HEK293 (cell line): Measurements from ENCODE around the gene NDUFS2.

Experiments
- GLI4 ChIP-seq: fragments of 450-650 bp; formaldehyde crosslinking; IDR thresholded peaks from 2 replicates; pipeline ENCODE4 v1.5.1; 2016; ENCODE audit warnings: missing biosample characterization, missing genetic modification characterization
- GLIS2 ChIP-seq: fragments of 450-650 bp; formaldehyde crosslinking; IDR thresholded peaks from 2 replicates; pipeline ENCODE4 v1.5.1; 2016; ENCODE audit warnings: missing biosample characterization, missing genetic modification characterization
- KLF17 ChIP-seq: fragments of 450-650 bp; formaldehyde crosslinking; IDR thresholded peaks from 2 replicates; pipeline ENCODE4 v1.5.1; 2016; ENCODE audit warnings: missing biosample characterization, missing genetic modification characterization
- PATZ1 ChIP-seq: fragments of 450-650 bp; formaldehyde crosslinking; IDR thresholded peaks from 2 replicates; pipeline ENCODE4 v1.5.1; 2016; ENCODE audit warnings: missing biosample characterization, missing genetic modification characterization
- PBX3 ChIP-seq: sonication (generic); formaldehyde crosslinking; IDR thresholded peaks from 2 replicates; pipeline ENCODE4 v1.8.1; 2022; ENCODE audit warnings: mild to moderate bottlenecking, moderate library complexity, missing genetic modification reagents
- YY1 ChIP-seq: fragments of 450-650 bp; formaldehyde crosslinking; IDR thresholded peaks from 2 replicates; pipeline ENCODE4 v1.5.1; 2018; ENCODE audit warnings: missing biosample characterization, missing genetic modification characterization
- YY2 ChIP-seq: fragments of 450-650 bp; formaldehyde crosslinking; IDR thresholded peaks from 2 replicates; pipeline ENCODE4 v1.5.1; 2016; ENCODE audit warnings: missing biosample characterization, missing genetic modification characterization
- ZBTB48 ChIP-seq: fragments of 450-650 bp; formaldehyde crosslinking; IDR thresholded peaks from 2 replicates; pipeline ENCODE4 v1.5.1; 2016; ENCODE audit warnings: missing biosample characterization, missing genetic modification characterization
- ZFP41 ChIP-seq: fragments of 450-650 bp; formaldehyde crosslinking; IDR thresholded peaks from 2 replicates; pipeline ENCODE4 v1.5.1; 2016; ENCODE audit warnings: missing biosample characterization, missing genetic modification characterization, borderline replicate concordance
- ZNF114 ChIP-seq: fragments of 450-650 bp; formaldehyde crosslinking; IDR thresholded peaks from 2 replicates; pipeline ENCODE4 v1.5.0; 2017; ENCODE audit warnings: missing biosample characterization, missing genetic modification characterization
- ZNF214 ChIP-seq: fragments of 450-650 bp; formaldehyde crosslinking; IDR thresholded peaks from 2 replicates; pipeline ENCODE4 v1.5.1; 2017; ENCODE audit warnings: missing biosample characterization, mild to moderate bottlenecking, missing genetic modification characterization, borderline replicate concordance
- ZNF221 ChIP-seq: fragments of 450-650 bp; formaldehyde crosslinking; IDR thresholded peaks from 2 replicates; pipeline ENCODE4 v1.5.1; 2017; ENCODE audit warnings: missing biosample characterization, missing genetic modification characterization, borderline replicate concordance
- ZNF248 ChIP-seq: fragments of 450-650 bp; formaldehyde crosslinking; IDR thresholded peaks from 2 replicates; pipeline ENCODE4 v1.5.1; 2017; ENCODE audit warnings: missing biosample characterization, missing genetic modification characterization
- ZNF26 ChIP-seq: fragments of 450-650 bp; formaldehyde crosslinking; IDR thresholded peaks from 2 replicates; pipeline ENCODE4 v1.5.1; 2016; ENCODE audit warnings: missing biosample characterization, missing genetic modification characterization
- ZNF350 ChIP-seq: fragments of 450-650 bp; formaldehyde crosslinking; IDR thresholded peaks from 2 replicates; pipeline ENCODE4 v1.5.0; 2017; ENCODE audit warnings: missing biosample characterization, mild to moderate bottlenecking, missing genetic modification characterization
- ZNF426 ChIP-seq: fragments of 450-650 bp; formaldehyde crosslinking; IDR thresholded peaks from 2 replicates; pipeline ENCODE4 v1.5.1; 2017; ENCODE audit warnings: missing biosample characterization, missing genetic modification characterization, mild to moderate bottlenecking, inconsistent platforms, moderate library complexity
- ZNF585B ChIP-seq: fragments of 450-650 bp; formaldehyde crosslinking; IDR thresholded peaks from 2 replicates; pipeline ENCODE4 v1.5.1; 2016; ENCODE audit warnings: missing biosample characterization, missing genetic modification characterization
- ZNF626 ChIP-seq: fragments of 450-650 bp; sonication (Bioruptor Pico); formaldehyde crosslinking; IDR thresholded peaks from 2 replicates; pipeline ENCODE4 v1.5.1; 2018; ENCODE audit warnings: missing biosample characterization, missing genetic modification characterization, inconsistent platforms
- ZNF645 ChIP-seq: fragments of 450-650 bp; formaldehyde crosslinking; IDR thresholded peaks from 2 replicates; pipeline ENCODE4; 2016; ENCODE audit warnings: missing biosample characterization, missing genetic modification characterization
- ZNF660 ChIP-seq: fragments of 450-650 bp; IDR thresholded peaks from 2 replicates; pipeline ENCODE4 v1.5.1; 2018; ENCODE audit warnings: missing biosample characterization, mild to moderate bottlenecking, missing genetic modification characterization
- ZNF830 ChIP-seq: fragments of 450-650 bp; IDR thresholded peaks from 2 replicates; pipeline ENCODE4 v1.5.0; 2018; ENCODE audit warnings: missing biosample characterization, missing genetic modification characterization, low read depth, mild to moderate bottlenecking, moderate library complexity
- ZSCAN30 ChIP-seq: fragments of 450-650 bp; IDR thresholded peaks from 2 replicates; pipeline ENCODE4 v1.5.1; 2018; ENCODE audit warnings: missing biosample characterization, mild to moderate bottlenecking, missing genetic modification characterization, moderate library complexity
- ZXDB ChIP-seq: fragments of 450-650 bp; formaldehyde crosslinking; IDR thresholded peaks from 2 replicates; pipeline ENCODE4 v1.5.1; 2016; ENCODE audit warnings: missing biosample characterization, missing genetic modification characterization
- TF ChIP-seq, protein P1 (sequence below): fragments of 450-650 bp; formaldehyde crosslinking; IDR thresholded peaks from 2 replicates; pipeline ENCODE4 v1.5.1; 2016; ENCODE audit warnings: missing biosample characterization, missing genetic modification characterization
- TF ChIP-seq, protein P2 (sequence below): fragments of 450-650 bp; formaldehyde crosslinking; IDR thresholded peaks from 2 replicates; pipeline ENCODE4 v1.5.1; 2016; ENCODE audit warnings: missing biosample characterization, missing genetic modification characterization, borderline replicate concordance
- TF ChIP-seq, protein P3 (sequence below): fragments of 450-650 bp; formaldehyde crosslinking; IDR thresholded peaks from 2 replicates; pipeline ENCODE4 v1.5.1; 2016; ENCODE audit warnings: missing biosample characterization, missing genetic modification characterization

NDUFS2 gene

DNA sequence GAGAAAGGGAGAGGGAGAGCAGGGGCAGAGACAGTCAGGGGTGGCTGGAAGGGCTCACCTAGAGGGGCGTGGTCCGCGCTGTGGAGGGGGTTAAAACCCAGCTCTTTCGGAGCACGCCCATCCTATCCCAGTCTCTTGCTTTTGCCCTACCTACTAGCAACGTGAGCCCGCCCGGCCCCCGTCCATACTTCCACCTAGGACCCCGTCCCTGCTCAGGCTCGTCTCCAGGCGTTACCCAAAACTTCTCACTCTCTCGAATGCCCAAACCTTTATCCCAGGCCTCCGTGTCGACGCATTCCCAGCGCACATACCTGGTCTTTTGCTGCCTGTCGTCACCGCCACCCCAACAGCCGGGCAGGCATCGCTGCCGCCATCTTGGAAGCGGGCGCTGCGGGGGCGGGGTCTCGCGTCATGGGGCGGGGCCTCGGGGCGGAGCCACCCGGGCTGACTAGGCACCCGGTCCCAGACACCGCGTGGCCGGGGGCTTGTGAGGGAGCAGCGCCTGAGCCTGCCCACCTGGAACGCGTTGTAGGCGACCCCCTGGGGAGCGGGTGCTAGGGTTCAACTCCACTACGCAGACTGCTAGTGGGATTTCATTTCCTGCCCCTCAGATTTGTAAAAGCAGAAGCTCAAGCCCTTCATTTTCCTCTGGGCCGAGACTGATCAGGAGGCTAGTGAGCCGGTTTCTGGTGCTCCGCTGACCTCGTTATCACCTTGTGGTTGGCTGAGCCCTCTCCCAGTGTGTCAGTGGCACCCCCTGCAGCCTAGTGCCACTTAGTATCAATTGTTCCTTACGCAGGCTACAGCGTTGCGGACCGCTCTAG lies 24.8 kb upstream of the NDUFS2 start, which contains the start of gene B4GALT3 (continued):
- no peak for TF ChIP-seq ZNF585B (tag by site-specific recombination)
- TF ChIP-seq ZXDB, result peak; percentile 85
- TF ChIP-seq ZFP41 (tag by site-specific recombination), result no peak
- TF ChIP-seq, protein P1, sequence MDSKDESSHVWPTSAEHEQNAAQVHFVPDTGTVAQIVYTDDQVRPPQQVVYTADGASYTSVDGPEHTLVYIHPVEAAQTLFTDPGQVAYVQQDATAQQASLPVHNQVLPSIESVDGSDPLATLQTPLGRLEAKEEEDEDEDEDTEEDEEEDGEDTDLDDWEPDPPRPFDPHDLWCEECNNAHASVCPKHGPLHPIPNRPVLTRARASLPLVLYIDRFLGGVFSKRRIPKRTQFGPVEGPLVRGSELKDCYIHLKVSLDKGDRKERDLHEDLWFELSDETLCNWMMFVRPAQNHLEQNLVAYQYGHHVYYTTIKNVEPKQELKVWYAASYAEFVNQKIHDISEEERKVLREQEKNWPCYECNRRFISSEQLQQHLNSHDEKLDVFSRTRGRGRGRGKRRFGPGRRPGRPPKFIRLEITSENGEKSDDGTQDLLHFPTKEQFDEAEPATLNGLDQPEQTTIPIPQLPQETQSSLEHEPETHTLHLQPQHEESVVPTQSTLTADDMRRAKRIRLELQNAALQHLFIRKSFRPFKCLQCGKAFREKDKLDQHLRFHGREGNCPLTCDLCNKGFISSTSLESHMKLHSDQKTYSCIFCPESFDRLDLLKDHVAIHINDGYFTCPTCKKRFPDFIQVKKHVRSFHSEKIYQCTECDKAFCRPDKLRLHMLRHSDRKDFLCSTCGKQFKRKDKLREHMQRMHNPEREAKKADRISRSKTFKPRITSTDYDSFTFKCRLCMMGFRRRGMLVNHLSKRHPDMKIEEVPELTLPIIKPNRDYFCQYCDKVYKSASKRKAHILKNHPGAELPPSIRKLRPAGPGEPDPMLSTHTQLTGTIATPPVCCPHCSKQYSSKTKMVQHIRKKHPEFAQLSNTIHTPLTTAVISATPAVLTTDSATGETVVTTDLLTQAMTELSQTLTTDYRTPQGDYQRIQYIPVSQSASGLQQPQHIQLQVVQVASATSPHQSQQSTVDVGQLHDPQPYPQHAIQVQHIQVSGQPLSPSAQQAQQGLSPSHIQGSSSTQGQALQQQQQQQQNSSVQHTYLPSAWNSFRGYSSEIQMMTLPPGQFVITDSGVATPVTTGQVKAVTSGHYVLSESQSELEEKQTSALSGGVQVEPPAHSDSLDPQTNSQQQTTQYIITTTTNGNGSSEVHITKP (tag by site-specific recombination), result peak; percentile 98
- peak; percentile 44; the same call in 1 of the 2 replicates for TF ChIP-seq ZSCAN30 (tag by site-specific recombination)
- peak; percentile 92 for TF ChIP-seq ZBTB48 (tag by site-specific recombination)
- peak; percentile 70 for TF ChIP-seq KLF17 (tag by site-specific recombination)
- no peak for TF ChIP-seq ZNF26
- TF ChIP-seq YY1 (tag by site-specific recombination), result peak; percentile 97
- no peak for TF ChIP-seq GLI4
- no peak for TF ChIP-seq ZNF114
- TF ChIP-seq ZNF830 (tag by site-specific recombination), result no peak
- TF ChIP-seq ZNF221 (tag by site-specific recombination), result no peak
- TF ChIP-seq, protein P2, sequence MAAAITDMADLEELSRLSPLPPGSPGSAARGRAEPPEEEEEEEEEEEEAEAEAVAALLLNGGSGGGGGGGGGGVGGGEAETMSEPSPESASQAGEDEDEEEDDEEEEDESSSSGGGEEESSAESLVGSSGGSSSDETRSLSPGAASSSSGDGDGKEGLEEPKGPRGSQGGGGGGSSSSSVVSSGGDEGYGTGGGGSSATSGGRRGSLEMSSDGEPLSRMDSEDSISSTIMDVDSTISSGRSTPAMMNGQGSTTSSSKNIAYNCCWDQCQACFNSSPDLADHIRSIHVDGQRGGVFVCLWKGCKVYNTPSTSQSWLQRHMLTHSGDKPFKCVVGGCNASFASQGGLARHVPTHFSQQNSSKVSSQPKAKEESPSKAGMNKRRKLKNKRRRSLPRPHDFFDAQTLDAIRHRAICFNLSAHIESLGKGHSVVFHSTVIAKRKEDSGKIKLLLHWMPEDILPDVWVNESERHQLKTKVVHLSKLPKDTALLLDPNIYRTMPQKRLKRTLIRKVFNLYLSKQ (tag by site-specific recombination), result no peak
- peak; percentile 94 for TF ChIP-seq YY2 (tag by site-specific recombination)
- TF ChIP-seq ZNF214, result no peak
- TF ChIP-seq ZNF626 (tag by site-specific recombination), result no peak
- TF ChIP-seq ZNF645, result no peak
- 0 out of 2 replicates have a peak, but pooled peaks have one; percentile 40 for TF ChIP-seq PBX3 (CRISPR knock-in tag)
- no peak for TF ChIP-seq ZNF248 (tag by site-specific recombination)
- TF ChIP-seq ZNF426 (tag by site-specific recombination), result no peak
- TF ChIP-seq GLIS2, result peak; percentile 98
- TF ChIP-seq PATZ1 (tag by site-specific recombination), result peak; percentile 93
- TF ChIP-seq ZNF660 (tag by site-specific recombination), result peak; percentile 69; the same call in 1 of the 2 replicates
- no peak for TF ChIP-seq ZNF350 (tag by site-specific recombination)
- TF ChIP-seq, protein P3, sequence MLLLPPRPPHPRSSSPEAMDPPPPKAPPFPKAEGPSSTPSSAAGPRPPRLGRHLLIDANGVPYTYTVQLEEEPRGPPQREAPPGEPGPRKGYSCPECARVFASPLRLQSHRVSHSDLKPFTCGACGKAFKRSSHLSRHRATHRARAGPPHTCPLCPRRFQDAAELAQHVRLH (tag by site-specific recombination), result no peak
